ENCODE measurements around the gene ABHD17C.

- TF ChIP-seq, protein P1, sequence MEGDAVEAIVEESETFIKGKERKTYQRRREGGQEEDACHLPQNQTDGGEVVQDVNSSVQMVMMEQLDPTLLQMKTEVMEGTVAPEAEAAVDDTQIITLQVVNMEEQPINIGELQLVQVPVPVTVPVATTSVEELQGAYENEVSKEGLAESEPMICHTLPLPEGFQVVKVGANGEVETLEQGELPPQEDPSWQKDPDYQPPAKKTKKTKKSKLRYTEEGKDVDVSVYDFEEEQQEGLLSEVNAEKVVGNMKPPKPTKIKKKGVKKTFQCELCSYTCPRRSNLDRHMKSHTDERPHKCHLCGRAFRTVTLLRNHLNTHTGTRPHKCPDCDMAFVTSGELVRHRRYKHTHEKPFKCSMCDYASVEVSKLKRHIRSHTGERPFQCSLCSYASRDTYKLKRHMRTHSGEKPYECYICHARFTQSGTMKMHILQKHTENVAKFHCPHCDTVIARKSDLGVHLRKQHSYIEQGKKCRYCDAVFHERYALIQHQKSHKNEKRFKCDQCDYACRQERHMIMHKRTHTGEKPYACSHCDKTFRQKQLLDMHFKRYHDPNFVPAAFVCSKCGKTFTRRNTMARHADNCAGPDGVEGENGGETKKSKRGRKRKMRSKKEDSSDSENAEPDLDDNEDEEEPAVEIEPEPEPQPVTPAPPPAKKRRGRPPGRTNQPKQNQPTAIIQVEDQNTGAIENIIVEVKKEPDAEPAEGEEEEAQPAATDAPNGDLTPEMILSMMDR (conservative IDR thresholded peaks at IDR 0.05; ENCODE audit: low read depth, low read length), result no peak
- no peak for TF ChIP-seq EZH2 (IDR thresholded peaks at IDR 0.05; ENCODE audit: low read length, unreplicated experiment)
- TF ChIP-seq EZH2phosphoT487 (IDR thresholded peaks at IDR 0.05; ENCODE audit: borderline replicate concordance, low read length), result no peak
Measured at GRCh38 chr15:80788536-80788935, 93.4 kb downstream of the ABHD17C start.

Measured in PC-3 (cell line).